Middle frontal gyrus (tissue), 1 donor: Measurements from ENCODE around the gene ATAT1.
"Not testable (repeated sequence)": the region's sequence is repeated elsewhere in the genome, so short reads cannot be mapped to it uniquely, and the experiment has no call there.

Experiments
- DNase-seq: peaks from one replicate; pipeline ENCODE4 v3.0.0-alpha.2; 2015; ENCODE audit warnings: low spot score; ENCODE audit errors: extremely low spot score

ATAT1 gene

GRCh38 chr6:30626484-30627366, at the start of gene ATAT1:
Gene ATAT1 (plus strand): TSS chr6:30626874.
- DNase-seq, result peak; percentile 83

DNA sequence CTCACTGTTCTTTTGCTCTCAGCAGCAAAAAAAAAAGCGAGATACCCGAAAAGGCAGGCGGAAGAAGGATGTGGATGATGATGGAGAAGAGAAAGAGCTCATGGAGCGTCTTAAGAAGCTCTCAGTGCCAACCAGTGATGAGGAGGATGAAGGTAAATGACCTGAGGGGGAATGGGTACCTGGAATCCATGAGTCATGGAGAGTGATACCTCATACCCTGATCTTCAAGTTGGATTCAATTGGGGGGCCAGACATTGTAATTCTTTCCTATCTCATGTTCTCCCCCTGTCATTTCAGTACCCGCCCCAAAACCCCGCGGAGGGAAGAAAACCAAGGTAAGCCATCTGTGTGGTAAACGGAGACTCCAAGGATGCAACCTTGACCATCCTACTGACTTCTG, 48.6 kb upstream of the ATAT1 start:
- no peak for DNase-seq

- no peak for DNase-seq
Measured at GRCh38 chr6:30583921-30584320, 42.8 kb upstream of the ATAT1 start.

DNA sequence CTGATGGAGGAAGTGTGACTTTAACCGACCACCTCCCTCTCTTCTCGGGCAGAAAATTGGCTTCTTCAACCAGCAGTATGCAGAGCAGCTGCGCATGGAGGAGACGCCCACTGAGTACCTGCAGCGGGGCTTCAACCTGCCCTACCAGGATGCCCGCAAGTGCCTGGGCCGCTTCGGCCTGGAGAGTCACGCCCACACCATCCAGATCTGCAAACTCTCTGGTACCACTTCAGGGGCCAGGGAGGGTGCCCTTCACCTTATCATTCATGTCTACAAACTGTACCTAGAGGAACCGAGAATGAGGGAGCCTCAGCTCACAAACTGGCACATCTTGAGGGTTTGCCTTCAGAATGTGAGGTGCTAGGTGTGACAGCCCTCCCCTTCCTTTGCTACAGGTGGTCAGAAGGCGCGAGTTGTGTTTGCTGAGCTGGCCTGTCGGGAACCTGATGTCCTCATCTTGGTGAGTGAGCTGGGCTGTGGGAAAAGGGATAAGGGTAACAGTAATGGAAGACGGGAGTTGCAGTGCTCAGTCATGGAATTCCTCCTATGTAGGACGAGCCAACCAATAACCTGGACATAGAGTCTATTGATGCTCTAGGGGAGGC, 36.8 kb upstream of the ATAT1 start:
- DNase-seq, result no peak

GRCh38 chr6:30590509-30590908, 36.2 kb upstream of the ATAT1 start:
- no peak for DNase-seq

DNA sequence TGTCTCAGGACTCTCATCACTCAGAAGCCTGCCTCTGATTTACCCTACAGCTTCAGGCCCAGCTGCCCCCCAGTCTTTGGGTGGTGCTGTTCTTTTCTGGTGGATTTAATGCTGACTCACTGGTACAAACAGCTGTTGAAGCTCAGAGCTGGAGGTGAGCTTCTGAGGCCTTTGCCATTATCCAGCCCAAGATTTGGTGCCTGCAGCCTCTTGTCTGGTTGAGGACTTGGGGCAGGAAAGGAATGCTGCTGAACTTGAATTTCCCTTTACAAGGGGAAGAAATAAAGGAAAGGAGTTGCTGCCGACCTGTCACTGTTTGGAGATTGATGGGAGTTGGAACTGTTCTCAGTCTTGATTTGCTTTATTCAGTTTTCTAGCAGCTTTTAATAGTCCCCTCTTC, 35.7 kb upstream of the ATAT1 start:
- no peak for DNase-seq

DNA sequence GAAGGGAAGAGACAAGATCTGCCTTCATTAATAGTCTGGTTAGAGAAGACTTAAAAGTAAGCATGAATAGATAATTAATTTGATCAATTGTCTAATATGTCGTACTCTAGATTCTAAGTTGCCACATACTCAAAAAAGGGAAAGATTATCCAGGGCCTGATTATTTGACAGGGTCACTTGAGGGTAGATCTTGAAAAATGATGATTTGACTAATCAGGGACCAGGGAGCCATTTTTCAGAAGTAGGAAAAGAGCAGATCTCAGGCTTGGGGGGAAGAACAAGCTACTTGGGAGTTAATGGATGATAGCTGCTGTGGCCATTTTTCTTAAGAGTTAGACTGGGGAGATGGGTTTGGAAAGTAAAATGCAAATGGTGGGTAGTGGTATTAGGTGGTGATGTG, 34.4 kb upstream of the ATAT1 start:
- no peak for DNase-seq

GRCh38 chr6:30597315-30598144, 29.1 kb upstream of the ATAT1 start:
- DNase-seq, result not testable (repeated sequence)

GRCh38 chr6:30598912-30599624, 27.6 kb upstream of the ATAT1 start:
- no peak for DNase-seq

GRCh38 chr6:30599625-30600324, 26.9 kb upstream of the ATAT1 start:
- no peak for DNase-seq

DNA sequence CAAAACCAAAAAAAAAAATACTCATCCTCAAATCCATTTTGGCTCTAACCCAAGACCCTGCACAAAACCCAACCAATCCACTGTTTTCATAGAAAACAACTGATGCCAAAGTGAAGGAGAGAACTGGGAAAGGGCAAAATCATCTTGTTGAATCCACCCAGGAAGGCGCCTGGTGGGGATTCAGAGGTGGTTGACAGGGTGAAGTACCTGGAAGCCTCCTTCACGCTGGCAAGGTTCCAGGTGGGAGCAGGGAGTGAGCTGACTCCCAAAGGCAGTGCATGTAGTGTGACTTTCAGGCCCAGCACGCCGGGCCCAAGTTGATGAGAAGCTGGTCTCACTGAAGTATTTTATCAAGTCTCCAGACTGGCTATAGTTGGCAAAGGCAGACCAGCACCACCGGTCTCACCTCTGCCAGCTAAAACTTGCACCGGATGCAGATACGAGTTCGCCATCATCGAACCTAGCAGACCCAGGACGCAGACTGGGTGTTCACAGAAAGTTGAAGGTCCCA, 26.2 kb upstream of the ATAT1 start:
- no peak for DNase-seq

DNA sequence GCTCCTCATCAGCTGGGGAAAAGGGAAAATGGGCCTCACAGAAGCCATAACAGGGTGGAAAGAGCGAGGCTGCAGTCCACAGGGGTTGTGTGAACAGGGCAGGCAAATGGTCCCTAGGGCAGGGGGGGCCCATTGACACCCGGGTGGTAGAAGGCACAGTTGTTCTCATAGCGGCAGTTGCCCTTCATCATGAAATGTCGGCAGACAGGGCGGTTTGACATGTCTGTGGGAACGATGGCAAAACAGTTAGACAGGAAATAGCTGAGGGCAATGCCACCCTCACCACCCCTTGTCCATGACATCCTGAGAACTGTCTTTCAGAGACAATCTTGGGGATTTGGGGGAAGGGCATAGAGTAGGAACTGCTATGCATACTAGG, 25.2 kb upstream of the ATAT1 start:
- no peak for DNase-seq

- no peak for DNase-seq
Measured at GRCh38 chr6:30601815-30602641, 24.6 kb upstream of the ATAT1 start.

- DNase-seq, result no peak
Measured at GRCh38 chr6:30603961-30604360, 22.7 kb upstream of the ATAT1 start.

GRCh38 chr6:30610065-30610464, 16.6 kb upstream of the ATAT1 start:
- DNase-seq, result no peak

DNA sequence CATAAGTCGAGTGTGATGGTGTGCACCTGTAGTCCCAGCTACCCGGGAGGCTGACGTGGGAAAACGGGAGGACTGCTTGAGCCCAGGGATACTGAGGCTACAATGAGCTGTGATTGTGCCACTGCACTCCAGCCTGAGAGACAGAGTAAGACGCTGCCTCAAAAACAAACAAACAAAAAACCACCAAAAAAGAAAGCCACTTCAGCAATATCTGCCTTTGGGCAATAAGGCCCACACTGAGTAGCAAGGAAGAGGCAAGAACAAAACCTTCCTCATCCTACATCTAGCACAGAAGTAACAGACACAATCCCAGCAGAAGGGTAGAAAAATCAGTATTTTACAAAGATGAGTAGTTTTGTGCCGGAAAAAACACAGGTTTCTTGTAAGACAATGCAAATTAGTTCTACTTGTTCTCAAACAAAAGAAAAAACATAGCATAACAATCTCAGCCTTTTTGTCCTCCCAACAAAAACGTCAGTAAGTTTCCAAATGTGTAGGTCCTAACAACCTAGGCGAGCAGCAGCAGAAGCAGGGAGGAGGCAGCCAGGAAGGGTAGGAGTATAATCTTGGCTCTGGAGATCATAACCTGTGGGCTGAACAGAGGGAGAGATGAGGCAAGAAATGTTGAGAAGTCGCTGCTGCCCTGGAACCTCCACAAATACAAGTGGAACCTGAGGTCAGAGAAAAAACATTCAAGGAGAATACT, 15.4 kb upstream of the ATAT1 start:
- no peak for DNase-seq

DNA sequence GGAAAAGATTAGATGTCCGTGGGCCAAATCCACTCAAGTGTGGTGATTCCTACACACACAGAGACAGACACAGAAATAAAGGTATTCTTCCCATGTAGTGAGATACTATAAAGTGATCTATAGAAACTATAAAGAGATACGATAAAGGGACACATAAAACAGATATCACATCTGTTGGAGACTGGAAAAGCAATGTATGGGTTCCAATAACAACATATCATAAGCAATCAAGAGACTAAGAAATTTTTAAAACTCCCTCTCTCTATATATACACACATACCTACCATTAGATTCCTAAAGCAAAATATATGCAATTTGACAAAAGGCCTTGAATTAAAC, 14.8 kb upstream of the ATAT1 start:
- DNase-seq, result no peak

DNA sequence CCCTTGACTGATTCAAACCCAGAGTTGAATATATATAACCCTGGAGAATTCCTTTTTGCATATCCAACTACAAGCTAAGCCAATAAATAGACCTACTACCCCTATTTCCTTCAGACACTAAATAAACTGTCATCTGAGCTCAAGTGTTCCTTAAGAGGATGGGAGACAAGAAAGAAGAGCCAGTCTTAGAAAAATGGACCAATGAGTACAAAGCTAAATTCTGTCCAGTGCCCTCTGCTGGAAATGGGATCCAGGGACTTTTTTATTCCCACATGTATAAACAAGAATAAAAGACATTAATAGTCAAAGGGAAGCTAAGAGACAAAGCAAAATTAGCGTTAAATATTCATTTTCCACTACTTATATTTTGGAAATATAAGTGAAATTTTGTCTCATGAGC, 14.5 kb upstream of the ATAT1 start:
- DNase-seq, result no peak

DNA sequence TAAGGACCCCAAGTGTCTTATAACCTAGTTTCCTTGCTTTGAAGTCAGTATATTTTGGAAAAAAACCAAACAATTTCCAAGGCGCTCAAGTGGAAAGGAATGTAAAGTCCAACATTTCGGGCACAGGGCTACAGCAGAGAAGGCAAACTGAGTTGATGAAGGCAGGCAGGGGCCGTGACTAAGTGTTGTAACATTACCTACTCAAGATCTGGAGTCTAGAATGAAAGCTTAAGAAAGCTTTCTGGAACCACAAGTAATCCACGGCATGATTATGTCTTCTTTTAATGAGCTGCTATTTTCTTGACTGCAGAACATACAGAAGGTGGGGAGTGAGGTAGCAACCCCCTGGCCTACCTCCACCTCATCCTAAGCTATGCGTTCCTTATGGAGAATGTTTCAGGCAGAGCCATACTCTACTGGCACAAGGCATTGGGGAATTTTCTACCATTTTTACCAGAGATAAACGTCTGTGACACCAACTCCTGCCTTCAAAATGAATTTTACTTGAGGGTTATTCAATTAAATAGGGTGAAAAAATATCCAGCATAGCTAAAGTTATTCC, 13.9 kb upstream of the ATAT1 start:
- DNase-seq, result no peak
